Prostate gland (tissue), 2 donors: Measurements from ENCODE around the gene CEP152. TPM values are rescaled to one million over a fixed set of nuclear protein-coding genes. Genes with fewer than 3 reads are reported as not detected.

Experiments used
- DNase-seq: peaks from one replicate; pipeline ENCODE4 v3.0.0-alpha.2; 2019; ENCODE audit warnings: low spot score
- H3K27ac ChIP-seq, 2 donors: fragments of 200-600 bp; sonication (generic); 2 replicates each; pipeline ENCODE4 v1.5.1; 2017 to 2019
- H3K27me3 ChIP-seq: fragments of 200-600 bp; sonication (generic); replicated peaks from 2 replicates; pipeline ENCODE4 v1.5.1; 2019; ENCODE audit not compliant: insufficient read depth
- H3K36me3 ChIP-seq, 2 donors: fragments of 200-600 bp; sonication (generic); 1 replicate in 1 of 2; 2 replicates in 1 of 2; pipeline versions ENCODE4 v1.5.1 to v1.8.1; 2017 to 2019
- H3K4me1 ChIP-seq: fragments of 200-600 bp; sonication (generic); replicated peaks from 2 replicates; pipeline ENCODE4 v1.5.1; 2019
- H3K4me3 ChIP-seq, 2 donors: fragments of 200-600 bp; sonication (generic); 2 replicates each; pipeline ENCODE4 v1.5.1; 2017 to 2019
- H3K9me3 ChIP-seq: fragments of 200-600 bp; sonication (generic); 2 replicates; pipeline ENCODE4 v1.5.1; 2017
- POLR2A ChIP-seq: fragments of 450-650 bp; IDR thresholded peaks from one replicate; pipeline ENCODE4 v1.6.1; 2016; ENCODE audit warnings: antibody characterized with exemption, mild to moderate bottlenecking
- POLR2AphosphoS5 ChIP-seq: sonication (generic); formaldehyde crosslinking; IDR thresholded peaks from one replicate; pipeline ENCODE4 v1.6.1; 2017; ENCODE audit warnings: antibody characterized with exemption
- WGBS: methylation state at CpG from one replicate; pipeline ENCODE4 v1.1.5; 2018; 5-methylcytosine and 5-hydroxymethylcytosine counted together
- intact Hi-C: fragments of 100-400 bp; cut with DNase I; formaldehyde crosslinking; loops from one replicate; pipeline ENCODE4 v1.14.2; 2022
- total RNA-seq, 2 donors: library from RNA; depleted of rRNA; stranded (reverse); fragments of >200 nt; gene quantifications; one replicate each; pipeline ENCODE4 v1.1.0, GENCODE V29; 2016
- TF ChIP-seq, protein P1 (sequence below), 4 experiments: fragments of 200-600 bp in 2 of 4; fragments of 450-650 bp in 2 of 4; sonication (generic) in 2 of 4; IDR thresholded peaks; 1 replicate in 3 of 4; 2 replicates in 1 of 4; pipeline ENCODE4 v1.5.1; 2016 to 2019; ENCODE audit warnings: antibody characterized with exemption in 4 of 4, mild to moderate bottlenecking in 2 of 4, moderate library complexity in 2 of 4

The CEP152 gene
- total RNA-seq, 2 donors from 2014 or later = 5.9 to 9.0 TPM

DNA sequence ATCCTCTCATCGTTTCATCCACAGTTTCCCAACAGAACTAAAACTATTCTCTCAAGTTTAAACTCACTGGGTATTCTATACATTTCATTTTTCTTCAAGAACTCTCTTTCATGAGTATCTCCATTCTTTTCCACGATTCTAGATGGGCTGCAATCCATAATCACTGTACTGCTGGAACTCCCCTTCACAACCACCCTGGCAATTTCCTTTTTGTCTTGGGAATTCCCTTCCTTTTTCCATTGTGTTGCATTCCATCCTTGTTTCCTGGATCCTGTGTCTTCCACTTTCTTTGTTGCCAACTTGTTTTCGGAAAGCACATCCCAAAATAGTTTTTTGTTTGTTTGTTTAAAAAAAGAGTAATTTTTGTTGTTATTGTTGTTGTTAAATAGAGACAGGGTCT is 98.3 kb downstream of the CEP152 start:
- no peak for TF ChIP-seq POLR2AphosphoS5
- TF ChIP-seq, protein P1, sequence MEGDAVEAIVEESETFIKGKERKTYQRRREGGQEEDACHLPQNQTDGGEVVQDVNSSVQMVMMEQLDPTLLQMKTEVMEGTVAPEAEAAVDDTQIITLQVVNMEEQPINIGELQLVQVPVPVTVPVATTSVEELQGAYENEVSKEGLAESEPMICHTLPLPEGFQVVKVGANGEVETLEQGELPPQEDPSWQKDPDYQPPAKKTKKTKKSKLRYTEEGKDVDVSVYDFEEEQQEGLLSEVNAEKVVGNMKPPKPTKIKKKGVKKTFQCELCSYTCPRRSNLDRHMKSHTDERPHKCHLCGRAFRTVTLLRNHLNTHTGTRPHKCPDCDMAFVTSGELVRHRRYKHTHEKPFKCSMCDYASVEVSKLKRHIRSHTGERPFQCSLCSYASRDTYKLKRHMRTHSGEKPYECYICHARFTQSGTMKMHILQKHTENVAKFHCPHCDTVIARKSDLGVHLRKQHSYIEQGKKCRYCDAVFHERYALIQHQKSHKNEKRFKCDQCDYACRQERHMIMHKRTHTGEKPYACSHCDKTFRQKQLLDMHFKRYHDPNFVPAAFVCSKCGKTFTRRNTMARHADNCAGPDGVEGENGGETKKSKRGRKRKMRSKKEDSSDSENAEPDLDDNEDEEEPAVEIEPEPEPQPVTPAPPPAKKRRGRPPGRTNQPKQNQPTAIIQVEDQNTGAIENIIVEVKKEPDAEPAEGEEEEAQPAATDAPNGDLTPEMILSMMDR (IDR thresholded peaks at IDR 0.05) = no peak
- TF ChIP-seq POLR2A = no peak
- Histone ChIP-seq H3K27ac (no peak overlapping the region), H3K4me3 (no peak overlapping the region), H3K27me3 (no peaks in the 10 kb centered on the region), H3K36me3 (no peaks in the 10 kb centered on the region), H3K4me1 (no peaks in the 10 kb centered on the region), H3K9me3 (no peaks in the 10 kb centered on the region)
- DNase-seq = no peak
- intact Hi-C loops = no loop called here
- WGBS = 85% methylated on average over 3 of the region's 3 CpGs

DNA sequence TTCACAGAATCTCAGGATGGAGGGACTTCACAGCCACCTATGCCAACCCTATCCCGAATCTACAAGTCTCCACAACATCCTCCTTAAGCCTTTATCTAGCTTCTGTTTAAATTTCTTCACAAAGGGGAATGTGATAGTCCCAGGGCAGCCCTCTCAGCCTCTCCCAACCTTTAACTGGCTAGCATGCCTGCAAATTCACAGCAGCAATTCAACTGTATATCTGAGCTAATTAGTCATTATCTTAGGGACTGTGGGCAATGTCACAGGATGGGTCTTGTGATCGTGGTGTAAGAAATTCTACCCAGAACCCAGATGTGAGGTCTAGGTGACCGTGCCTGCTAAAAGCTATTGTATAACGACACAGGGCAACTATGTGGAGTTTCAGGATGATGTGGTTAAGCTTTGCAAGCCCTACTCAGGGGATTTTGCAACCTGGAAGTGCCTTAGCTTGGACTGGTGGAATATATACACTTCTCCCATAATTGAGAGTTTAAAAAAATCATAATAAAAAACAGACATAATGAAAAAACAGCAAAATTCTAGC is 99.8 kb downstream of the CEP152 start:
- no peak overlapping the region for H3K27ac ChIP-seq
- H3K9me3 ChIP-seq = no peaks in the 10 kb centered on the region
- H3K27me3 ChIP-seq = no peaks in the 10 kb centered on the region
- DNase-seq = no peak
- no peaks in the 10 kb centered on the region for H3K4me1 ChIP-seq
- H3K4me3 ChIP-seq = no peak overlapping the region
- no peaks in the 10 kb centered on the region for H3K36me3 ChIP-seq
- no peak for TF ChIP-seq POLR2AphosphoS5
- intact Hi-C loops = no loop called here
- 75% methylated on average over 4 of the region's 4 CpGs for WGBS

DNA sequence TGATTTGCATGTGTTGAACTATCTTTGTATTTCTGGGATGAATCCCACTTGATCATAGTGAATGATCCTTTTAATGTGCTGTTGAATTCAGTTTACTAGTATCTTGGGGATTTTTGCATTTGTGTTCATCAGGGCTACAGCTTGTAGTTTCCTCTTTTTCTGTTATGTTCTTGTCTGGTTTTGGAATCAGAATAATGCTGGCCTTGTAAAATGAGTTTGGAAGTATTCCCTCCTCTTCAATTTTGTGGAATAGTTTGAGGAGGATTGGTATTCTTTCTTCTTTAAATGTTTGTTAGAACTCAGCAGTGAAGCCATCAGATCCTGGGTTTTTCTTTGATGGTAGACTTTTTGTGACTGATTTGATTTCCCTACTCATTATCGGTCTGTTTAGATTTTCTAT is 102.2 kb downstream of the CEP152 start:
- DNase-seq = no peak
- Histone ChIP-seq H3K4me1 (no peaks in the 10 kb centered on the region), H3K9me3 (no peaks in the 10 kb centered on the region), H3K27ac (no peak overlapping the region), H3K36me3 (no peaks in the 10 kb centered on the region), H3K27me3 (no peaks in the 10 kb centered on the region), H3K4me3 (no peak overlapping the region)
- 69% methylated on average over 1 of the region's 1 CpG for WGBS
- TF ChIP-seq POLR2A (no peak), POLR2AphosphoS5 (no peak)
- intact Hi-C loops = no loop called here

DNA sequence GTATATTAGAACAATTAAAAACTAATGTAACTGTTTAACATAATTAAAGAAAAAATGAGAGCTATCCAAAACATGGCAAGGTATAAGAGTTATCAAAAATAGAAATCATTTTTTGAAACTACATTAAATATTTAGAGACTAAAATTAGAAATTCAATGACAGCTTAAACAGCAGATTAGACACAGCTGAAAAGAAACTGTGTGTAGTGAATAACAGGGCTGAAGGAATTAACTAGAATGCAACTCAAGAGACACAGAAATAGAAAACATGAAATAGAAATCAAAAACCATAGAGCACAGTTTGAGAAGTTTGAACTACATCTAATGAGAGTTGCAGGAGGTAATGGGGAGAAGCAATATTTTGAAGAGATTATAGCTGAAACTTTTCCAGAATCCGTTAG is 105.5 kb downstream of the CEP152 start:
- Histone ChIP-seq H3K4me1 (no peaks in the 10 kb centered on the region), H3K9me3 (no peaks in the 10 kb centered on the region), H3K36me3 (no peaks in the 10 kb centered on the region), H3K27me3 (no peaks in the 10 kb centered on the region), H3K27ac (no peak overlapping the region), H3K4me3 (no peak overlapping the region)
- WGBS = 90% methylated on average over 1 of the region's 1 CpG
- no peak for TF ChIP-seq POLR2AphosphoS5
- TF ChIP-seq, protein P1 (IDR thresholded peaks at IDR 0.05) = no peak
- no peak for TF ChIP-seq POLR2A
- no peak for DNase-seq
- intact Hi-C loops = no loop called here

DNA sequence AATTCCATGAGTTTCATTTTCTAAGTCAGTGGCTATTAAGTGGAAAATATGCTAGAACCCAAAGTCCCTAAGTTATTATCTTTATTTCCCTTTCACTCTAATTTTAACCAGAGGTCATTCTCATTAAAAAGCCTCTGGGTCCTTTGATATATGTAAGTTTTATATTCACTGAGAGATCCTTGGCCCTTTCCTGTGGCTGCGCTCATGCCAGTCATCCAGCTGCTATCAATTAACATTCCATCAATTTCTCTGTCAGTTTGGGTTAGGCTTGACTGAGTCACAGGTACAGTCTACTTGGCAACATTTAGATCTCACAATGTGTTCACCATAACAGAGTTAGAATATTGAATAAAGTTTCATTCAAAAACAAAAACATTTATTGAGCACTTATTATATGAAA is 107.3 kb downstream of the CEP152 start:
- DNase-seq = no peak
- WGBS = 97% methylated on average over 1 of the region's 1 CpG
- H3K36me3 ChIP-seq = no peaks in the 10 kb centered on the region
- intact Hi-C loops = no loop called here
- no peak overlapping the region for H3K4me3 ChIP-seq
- H3K4me1 ChIP-seq = no peaks in the 10 kb centered on the region
- H3K27me3 ChIP-seq = no peaks in the 10 kb centered on the region
- TF ChIP-seq, protein P1 (IDR thresholded peaks at IDR 0.05) = no peak
- no peak for TF ChIP-seq POLR2A
- TF ChIP-seq POLR2AphosphoS5 = no peak
- H3K27ac ChIP-seq = no peak overlapping the region
- H3K9me3 ChIP-seq = no peaks in the 10 kb centered on the region

DNA sequence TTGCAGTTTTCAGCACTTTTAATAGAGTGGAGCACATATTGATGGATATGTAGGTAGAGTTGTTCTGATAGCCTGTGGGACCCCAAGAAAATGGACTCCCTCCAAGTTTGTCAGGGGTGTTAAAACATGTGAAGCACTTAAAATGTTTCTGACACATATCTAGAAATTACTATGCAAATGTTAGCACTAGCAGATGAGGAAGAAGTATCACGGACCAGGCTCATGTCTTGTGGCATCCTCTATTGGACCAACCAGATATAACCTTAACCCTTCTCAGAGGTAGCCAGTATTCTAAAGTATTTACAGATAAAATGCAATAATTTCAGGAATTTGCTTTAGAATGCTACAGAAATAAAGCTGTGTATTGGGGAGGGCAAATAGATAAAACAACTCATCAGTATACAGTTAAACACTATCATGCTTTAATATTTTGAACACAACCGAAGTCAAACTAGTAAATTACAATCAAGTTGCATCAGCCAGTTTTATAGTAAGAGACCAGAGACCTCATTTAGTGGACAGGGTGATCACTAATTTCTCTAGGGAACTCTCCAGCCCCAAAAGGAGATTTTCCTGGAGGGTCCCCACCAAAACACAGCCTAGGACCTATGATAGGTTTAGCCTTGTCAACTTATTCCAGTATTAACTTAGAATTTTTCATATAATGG is 108.2 kb downstream of the CEP152 start:
- Histone ChIP-seq H3K36me3 (no peaks in the 10 kb centered on the region), H3K4me3 (no peak overlapping the region), H3K27ac (no peak overlapping the region), H3K9me3 (no peaks in the 10 kb centered on the region), H3K4me1 (no peaks in the 10 kb centered on the region), H3K27me3 (no peaks in the 10 kb centered on the region)
- TF ChIP-seq, protein P1 (IDR thresholded peaks at IDR 0.05) = no peak
- intact Hi-C loops = no loop called here
- WGBS = 80% methylated on average over 2 of the region's 2 CpGs
- no peak for DNase-seq
